ENCODE measurements around the gene STK17A. TPM values are rescaled to one million over a fixed set of nuclear protein-coding genes. Genes with fewer than 3 reads are reported as not detected.

The STK17A gene
- total RNA-seq, 1 experiment from 2014 or later = 9.8 TPM

GRCh38 chr7:43591558-43592180 lies 8.8 kb downstream of the STK17A start:
- peaks cover 3 to 8% of the 10 kb centered on the region in 2 experiments for H3K4me1 Mint-ChIP-seq
- Histone ChIP-seq H3K9me3 (ENCODE audit: control insufficient read depth, low read depth, low read length) (no peaks in the 10 kb centered on the region), H2BK5ac (ENCODE audit: insufficient read length, low read length) (no peak overlapping the region), H2AK5ac (ENCODE audit: insufficient read length, low read length) (no peak overlapping the region), H2BK15ac (ENCODE audit: low read depth, low read length) (no peak overlapping the region), H2BK120ac (ENCODE audit: low read depth, low read length, poor library complexity, severe bottlenecking) (no peak overlapping the region), H3K27ac (ENCODE audit: insufficient read length, low read depth, low read length) (no peak overlapping the region), H3K79me2 (ENCODE audit: insufficient read depth, low read length) (peaks cover 2% of the 10 kb centered on the region; the same call in 1 of the 2 replicates), H4K91ac (ENCODE audit: insufficient read length, low read depth, low read length) (no peak overlapping the region), H2AFZ (ENCODE audit: low read length) (no peak overlapping the region), H3K14ac (ENCODE audit: insufficient read depth, low read length) (no peak overlapping the region), H4K20me1 (ENCODE audit: control insufficient read depth, insufficient read depth, insufficient read length) (no peaks in the 10 kb centered on the region), H3K4me1 (ENCODE audit: insufficient read depth, low read length) (peaks cover 3% of the 10 kb centered on the region; the same call in 1 of the 2 replicates), H3K4me2 (ENCODE audit: insufficient read depth, insufficient read length, low read length) (no peak overlapping the region), H3K23ac (ENCODE audit: insufficient read length, low read depth, low read length) (no peak overlapping the region), H3K79me1 (ENCODE audit: insufficient read depth, low read depth, low read length, poor library complexity, severe bottlenecking) (no peaks in the 10 kb centered on the region), H2BK20ac (ENCODE audit: low read depth, low read length, poor library complexity, severe bottlenecking) (no peak overlapping the region), H3K56ac (ENCODE audit: insufficient read length, low read depth, low read length) (no peak overlapping the region), H4K8ac (replicated peaks; ENCODE audit: insufficient read length, low read depth, low read length) (no peak overlapping the region), H4K5ac (ENCODE audit: insufficient read length, low read depth, low read length) (no peak overlapping the region), H3K9ac (ENCODE audit: extremely low read depth, insufficient read length, low read length) (no peak overlapping the region), H2BK12ac (ENCODE audit: insufficient read length, low read depth, low read length) (no peak overlapping the region), H3K4ac (ENCODE audit: low read depth, low read length) (no peak overlapping the region), H3K18ac (ENCODE audit: insufficient read length, low read depth, low read length) (no peak overlapping the region), H3K23me2 (ENCODE audit: insufficient read length, low read depth, low read length, poor library complexity, severe bottlenecking) (no peaks in the 10 kb centered on the region), H3T11ph (ENCODE audit: low read length) (no peak overlapping the region), H3K27me3 (ENCODE audit: insufficient read depth, low read length) (no peaks in the 10 kb centered on the region)
- no peak overlapping the region for H3K4me3 Mint-ChIP-seq
- WGBS (ENCODE audit: extremely low coverage, insufficient read length, low lambda C conversion rate) = no CpG with 5 or more reads among the region's 4 CpGs
- H3K27me3 Mint-ChIP-seq (ENCODE audit: low read depth) = no peaks in the 10 kb centered on the region
- no peaks in the 10 kb centered on the region for H3K9me3 Mint-ChIP-seq
- no peak for DNase-seq
- peaks cover 0 to 2% (median 0%) of the 10 kb centered on the region in 3 experiments; a peak in 2 of 7 replicates for H3K36me3 Mint-ChIP-seq (ENCODE audit: insufficient read depth in 1 of 3, low read depth in 3 of 3)
- no peak overlapping the region; a peak in 2 of 7 replicates for H3K27ac Mint-ChIP-seq
- TF ChIP-seq, protein P1, sequence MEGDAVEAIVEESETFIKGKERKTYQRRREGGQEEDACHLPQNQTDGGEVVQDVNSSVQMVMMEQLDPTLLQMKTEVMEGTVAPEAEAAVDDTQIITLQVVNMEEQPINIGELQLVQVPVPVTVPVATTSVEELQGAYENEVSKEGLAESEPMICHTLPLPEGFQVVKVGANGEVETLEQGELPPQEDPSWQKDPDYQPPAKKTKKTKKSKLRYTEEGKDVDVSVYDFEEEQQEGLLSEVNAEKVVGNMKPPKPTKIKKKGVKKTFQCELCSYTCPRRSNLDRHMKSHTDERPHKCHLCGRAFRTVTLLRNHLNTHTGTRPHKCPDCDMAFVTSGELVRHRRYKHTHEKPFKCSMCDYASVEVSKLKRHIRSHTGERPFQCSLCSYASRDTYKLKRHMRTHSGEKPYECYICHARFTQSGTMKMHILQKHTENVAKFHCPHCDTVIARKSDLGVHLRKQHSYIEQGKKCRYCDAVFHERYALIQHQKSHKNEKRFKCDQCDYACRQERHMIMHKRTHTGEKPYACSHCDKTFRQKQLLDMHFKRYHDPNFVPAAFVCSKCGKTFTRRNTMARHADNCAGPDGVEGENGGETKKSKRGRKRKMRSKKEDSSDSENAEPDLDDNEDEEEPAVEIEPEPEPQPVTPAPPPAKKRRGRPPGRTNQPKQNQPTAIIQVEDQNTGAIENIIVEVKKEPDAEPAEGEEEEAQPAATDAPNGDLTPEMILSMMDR (conservative IDR thresholded peaks at IDR 0.05) = no peak

Data from H9 (cell line).